ACHN (cell line): ENCODE data around the gene GCG.

Source experiments
- DNase-seq: peaks from one replicate; pipeline ENCODE4 v3.0.0-alpha.2; 2015
- in situ Hi-C: cut with HindIII; loops from 2 replicates; pipeline ENCODE4 v1.10.0; 2017; ENCODE audit warnings: low sequenced_read_pairs, low pct_ligation_motif_present, low pct_unique_long_range_greater_than_20kb

The GCG gene

GRCh38 chr2:162113088-162113775, 38.8 kb downstream of the GCG start:
- in situ Hi-C loops, result no loop called here

GRCh38 chr2:162111958-162112850, 39.8 kb downstream of the GCG start:
- no peak for DNase-seq
- in situ Hi-C loops, result no loop called here

More at GRCh38 chr2:162113088-162113775, 38.8 kb downstream of the GCG start:
- DNase-seq, result no peak

- no peak for DNase-seq
- in situ Hi-C loops, result no loop called here
Measured at GRCh38 chr2:162107361-162107901, 44.6 kb downstream of the GCG start.

- no peak for DNase-seq
- in situ Hi-C loops, result no loop called here
Measured at GRCh38 chr2:162106746-162107145, 45.3 kb downstream of the GCG start.

GRCh38 chr2:162106146-162106551, 45.9 kb downstream of the GCG start:
- DNase-seq, result no peak
- in situ Hi-C loops, result no loop called here

GRCh38 chr2:162103443-162104009, 48.5 kb downstream of the GCG start:
- in situ Hi-C loops, result no loop called here
- no peak for DNase-seq

GRCh38 chr2:162100579-162100978, 51.5 kb downstream of the GCG start:
- no peak for DNase-seq
- in situ Hi-C loops, result no loop called here

- in situ Hi-C loops, result no loop called here
- DNase-seq, result no peak
Measured at GRCh38 chr2:162099836-162100235, 52.2 kb downstream of the GCG start.
